Upper lobe of right lung (tissue), 1 donor: ENCODE data around the gene TRPC1. TPM values are rescaled to one million over a fixed set of nuclear protein-coding genes. Genes with fewer than 3 reads are reported as not detected.

Experiments used
- ATAC-seq: fragments of 200-7000 bp; cut with Tn5 transposase; one replicate; pipeline ENCODE4 v1.9.1; 2020; ENCODE audit warnings: mild to moderate bottlenecking, moderate library complexity
- DNase-seq: peaks from one replicate; pipeline ENCODE4 v3.0.0-alpha.2; 2020
- H3K27ac ChIP-seq: fragments of 200-600 bp; one replicate; pipeline ENCODE4 v1.8.0; 2022
- H3K27me3 ChIP-seq: fragments of 200-600 bp; one replicate; pipeline ENCODE4 v1.8.0; 2022; ENCODE audit warnings: mild to moderate bottlenecking
- H3K36me3 ChIP-seq: fragments of 200-600 bp; one replicate; pipeline ENCODE4 v1.8.0; 2022
- H3K4me1 ChIP-seq: fragments of 200-600 bp; one replicate; pipeline ENCODE4 v1.8.0; 2022
- H3K4me3 ChIP-seq: fragments of 200-600 bp; one replicate; pipeline ENCODE4 v1.8.0; 2022; ENCODE audit warnings: mild to moderate bottlenecking
- H3K9me3 ChIP-seq: fragments of 200-600 bp; one replicate; pipeline ENCODE4 v1.8.0; 2022
- intact Hi-C: fragments of 100-400 bp; cut with DNase I; formaldehyde crosslinking; loops from one replicate; pipeline ENCODE4 v1.11.0; 2022
- total RNA-seq: library from RNA; stranded (reverse); fragmentation: NEBNext Ultra II Directional; extraction: Animal tissue kit (Norgen Biotek cat#: 25700); gene quantifications from one replicate; pipeline ENCODE4 v1.2.1, GENCODE V29; 2021
- TF ChIP-seq, protein P1 (sequence below): fragments of 200-600 bp; IDR thresholded peaks from one replicate; pipeline ENCODE4 v1.8.0; 2022; ENCODE audit warnings: antibody characterized with exemption
- donor health status: DM: no; HTN: yes; CAD: no; lungs with severe emphysema.

Gene TRPC1
- total RNA-seq, 1 donor from 2014 or later = 5.6 TPM

DNA sequence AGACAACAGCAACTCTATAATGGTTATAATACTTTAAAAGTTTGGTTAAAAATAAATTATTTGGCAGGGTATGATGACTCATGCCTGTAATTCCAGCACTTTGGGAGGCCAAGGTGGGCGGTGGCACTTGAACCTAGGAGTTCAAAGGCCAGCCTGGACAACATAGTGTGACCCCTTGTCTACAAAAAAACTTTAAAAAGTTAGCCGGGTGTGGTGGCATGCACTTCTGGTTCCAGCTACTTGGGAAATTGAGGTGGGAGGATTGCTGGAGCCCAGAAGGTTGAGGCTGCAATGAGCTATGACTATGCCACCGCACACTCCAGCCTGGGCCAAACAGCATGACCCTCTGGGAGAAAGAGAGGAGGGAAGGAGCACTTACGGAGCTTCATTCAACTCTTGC, 7.7 kb upstream of the TRPC1 start:
- DNase-seq (no peak), ATAC-seq (no peak)
- Histone ChIP-seq H3K27me3 (no peaks in the 10 kb centered on the region), H3K4me1 (no peaks in the 10 kb centered on the region), H3K27ac (no peak overlapping the region), H3K9me3 (no peaks in the 10 kb centered on the region), H3K36me3 (no peaks in the 10 kb centered on the region), H3K4me3 (no peak overlapping the region)
- intact Hi-C loops = no loop called here
- TF ChIP-seq, protein P1, sequence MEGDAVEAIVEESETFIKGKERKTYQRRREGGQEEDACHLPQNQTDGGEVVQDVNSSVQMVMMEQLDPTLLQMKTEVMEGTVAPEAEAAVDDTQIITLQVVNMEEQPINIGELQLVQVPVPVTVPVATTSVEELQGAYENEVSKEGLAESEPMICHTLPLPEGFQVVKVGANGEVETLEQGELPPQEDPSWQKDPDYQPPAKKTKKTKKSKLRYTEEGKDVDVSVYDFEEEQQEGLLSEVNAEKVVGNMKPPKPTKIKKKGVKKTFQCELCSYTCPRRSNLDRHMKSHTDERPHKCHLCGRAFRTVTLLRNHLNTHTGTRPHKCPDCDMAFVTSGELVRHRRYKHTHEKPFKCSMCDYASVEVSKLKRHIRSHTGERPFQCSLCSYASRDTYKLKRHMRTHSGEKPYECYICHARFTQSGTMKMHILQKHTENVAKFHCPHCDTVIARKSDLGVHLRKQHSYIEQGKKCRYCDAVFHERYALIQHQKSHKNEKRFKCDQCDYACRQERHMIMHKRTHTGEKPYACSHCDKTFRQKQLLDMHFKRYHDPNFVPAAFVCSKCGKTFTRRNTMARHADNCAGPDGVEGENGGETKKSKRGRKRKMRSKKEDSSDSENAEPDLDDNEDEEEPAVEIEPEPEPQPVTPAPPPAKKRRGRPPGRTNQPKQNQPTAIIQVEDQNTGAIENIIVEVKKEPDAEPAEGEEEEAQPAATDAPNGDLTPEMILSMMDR = no peak

DNA sequence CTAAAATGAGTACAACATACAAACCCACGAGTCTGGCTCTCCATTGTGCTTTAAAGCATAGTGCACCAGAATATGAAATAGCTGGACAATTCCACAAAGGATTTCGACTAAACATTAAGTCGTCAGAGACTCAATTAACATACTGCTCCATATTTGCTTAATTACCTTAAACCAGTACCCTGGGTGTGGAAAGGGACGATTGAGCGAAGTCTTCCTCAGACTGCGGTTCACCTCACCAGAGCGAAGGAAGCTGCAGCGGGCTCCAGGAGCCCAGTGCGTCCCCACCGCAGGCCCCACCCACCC, 218 bp upstream of the TRPC1 start:
- Histone ChIP-seq H3K4me3 (peak overlapping the region; percentile 65), H3K36me3 (no peaks in the 10 kb centered on the region), H3K27ac (no peak overlapping the region), H3K27me3 (no peaks in the 10 kb centered on the region), H3K9me3 (no peaks in the 10 kb centered on the region), H3K4me1 (no peaks in the 10 kb centered on the region)
- TF ChIP-seq, protein P1 = no peak
- ATAC-seq (no peak), DNase-seq (no peak)
- intact Hi-C loops = no loop called here

DNA sequence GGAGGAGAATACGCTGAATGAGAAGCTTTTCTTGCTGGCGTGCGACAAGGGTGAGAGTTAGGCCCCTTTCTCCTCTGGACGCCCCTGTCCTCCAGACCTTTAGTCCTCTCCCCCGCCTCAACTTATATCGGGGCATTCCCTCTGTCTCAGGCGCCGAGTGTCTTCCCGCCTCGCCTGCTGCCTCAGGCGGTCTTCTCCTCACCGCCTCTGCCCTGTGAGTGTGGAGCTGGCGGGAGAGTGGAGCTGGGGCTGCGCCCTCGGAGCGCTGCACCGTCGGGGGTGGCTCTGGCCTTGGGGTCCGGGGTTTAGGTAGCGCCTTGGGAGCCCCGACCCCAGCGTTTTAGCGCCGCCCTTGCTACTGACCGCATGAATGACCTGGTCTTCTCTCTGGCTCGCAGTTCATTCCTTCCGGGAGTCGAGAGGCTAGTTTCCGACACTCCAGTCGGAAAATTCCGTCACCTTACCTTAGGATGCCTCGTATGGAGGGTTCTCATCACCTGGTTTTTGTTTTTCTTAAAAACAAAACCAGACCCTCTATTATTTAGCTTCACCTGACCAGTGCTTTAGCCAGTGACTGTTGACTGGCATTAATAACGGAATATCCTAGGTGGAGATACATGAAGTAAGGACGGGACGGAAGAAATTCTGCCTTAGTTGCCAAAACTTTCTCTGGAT, 985 bp downstream of the TRPC1 start:
- peak; percentile 69 for DNase-seq
- intact Hi-C loops = no loop called here

DNA sequence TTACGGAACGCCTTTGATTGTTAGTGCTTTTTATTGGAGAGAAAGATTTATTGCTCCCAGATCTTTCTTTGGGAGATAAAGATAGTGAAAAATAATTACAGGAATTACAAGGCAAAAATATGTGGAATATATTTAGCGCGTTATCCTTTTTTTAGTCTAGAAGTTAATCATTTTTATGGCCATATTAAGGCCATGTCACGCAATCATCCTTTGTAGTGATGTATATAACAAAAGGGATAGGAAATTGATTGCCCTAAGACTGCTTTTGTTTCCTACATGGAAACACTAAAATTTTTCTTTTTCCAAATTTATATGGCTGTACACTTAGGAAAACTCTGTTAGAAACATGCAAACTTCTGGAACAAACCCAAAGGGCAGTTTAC, 1.5 kb downstream of the TRPC1 start:
- H3K27ac ChIP-seq = no peak overlapping the region
- peak overlapping the region; percentile 65 for H3K4me3 ChIP-seq
- intact Hi-C loops = no loop called here
- no peaks in the 10 kb centered on the region for H3K9me3 ChIP-seq
- ATAC-seq (no peak), DNase-seq (no peak)
- no peaks in the 10 kb centered on the region for H3K36me3 ChIP-seq
- no peaks in the 10 kb centered on the region for H3K27me3 ChIP-seq
- H3K4me1 ChIP-seq = no peaks in the 10 kb centered on the region
- TF ChIP-seq, protein P1 = no peak

More for the DNA sequence above, 985 bp downstream of the TRPC1 start:
- no peaks in the 10 kb centered on the region for H3K9me3 ChIP-seq
- H3K4me1 ChIP-seq = no peaks in the 10 kb centered on the region
- H3K36me3 ChIP-seq = no peaks in the 10 kb centered on the region
- H3K27me3 ChIP-seq = no peaks in the 10 kb centered on the region
- peak; percentile 55 for ATAC-seq
- peak overlapping the region; percentile 74 for H3K27ac ChIP-seq
- TF ChIP-seq, protein P1 = no peak
- H3K4me3 ChIP-seq = peak overlapping the region; percentile 65

DNA sequence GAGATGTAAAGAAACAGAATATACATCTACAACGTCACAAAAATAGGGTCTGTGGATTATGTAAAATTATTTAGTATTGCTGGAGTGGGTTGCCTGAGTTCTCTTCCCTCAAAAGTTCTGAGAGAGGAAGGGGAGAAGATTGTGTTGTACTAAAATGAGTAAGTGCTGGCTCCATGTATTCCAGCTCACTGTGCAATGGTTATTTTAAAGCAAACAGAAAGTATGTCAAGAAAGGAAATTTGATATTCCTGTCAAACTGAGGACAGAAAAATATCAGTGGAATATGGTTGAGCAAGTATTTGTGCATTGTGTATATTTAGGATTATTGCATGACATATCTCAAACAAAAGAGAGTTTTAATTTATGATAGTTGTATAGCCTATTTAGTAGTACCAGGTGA, 2.2 kb downstream of the TRPC1 start:
- Histone ChIP-seq H3K27me3 (no peaks in the 10 kb centered on the region), H3K36me3 (no peaks in the 10 kb centered on the region), H3K4me1 (no peaks in the 10 kb centered on the region), H3K9me3 (no peaks in the 10 kb centered on the region), H3K4me3 (no peak overlapping the region), H3K27ac (no peak overlapping the region)
- TF ChIP-seq, protein P1 = no peak
- DNase-seq (no peak), ATAC-seq (no peak)
- intact Hi-C loops = no loop called here

DNA sequence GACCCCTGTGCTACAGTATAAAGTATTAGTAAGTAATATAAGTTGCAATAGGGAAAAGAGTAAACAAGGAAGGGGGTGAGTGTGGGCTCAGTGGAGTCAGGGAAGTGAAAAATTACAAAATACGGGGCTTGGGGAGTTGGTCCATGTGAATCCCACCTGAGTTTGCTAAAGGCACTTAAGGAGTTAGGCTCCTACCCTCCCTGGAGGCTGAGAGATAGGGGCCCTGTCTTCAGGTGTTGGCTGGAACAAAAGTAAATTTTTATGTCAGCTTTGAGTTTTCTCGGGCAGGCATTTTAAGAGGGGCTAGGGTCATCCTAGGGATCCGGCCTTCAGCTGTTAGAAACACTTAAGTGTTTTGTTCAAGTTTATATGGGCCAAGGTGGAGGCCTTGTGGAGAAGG, 8.2 kb downstream of the TRPC1 start:
- Histone ChIP-seq H3K27me3 (no peaks in the 10 kb centered on the region), H3K4me3 (no peak overlapping the region), H3K36me3 (no peaks in the 10 kb centered on the region), H3K27ac (no peak overlapping the region), H3K9me3 (no peaks in the 10 kb centered on the region), H3K4me1 (no peaks in the 10 kb centered on the region)
- TF ChIP-seq, protein P1 = no peak
- DNase-seq = no peak
- intact Hi-C loops = no loop called here
- ATAC-seq = no peak
